EH (cell line): ENCODE results near the gene PLCB4.
A peak's percentile ranks its signal among the peaks of the same experiment; 100 is the strongest.

Experiments
- DNase-seq: peaks from one replicate; pipeline ENCODE4 v3.0.0-alpha.2; 2015; ENCODE audit warnings: low read depth

PLCB4 gene

GRCh38 chr20:9402546-9402945 lies 333.7 kb downstream of the PLCB4 start:
- DNase-seq: no peak

- no peak for DNase-seq
These were observed 334.6 kb downstream of the PLCB4 start for GRCh38 chr20:9403448-9403847.

GRCh38 chr20:9407805-9408421 lies 339.0 kb downstream of the PLCB4 start:
- DNase-seq: peak; percentile 75

- peak; percentile 79 for DNase-seq
These were observed 339.8 kb downstream of the PLCB4 start for GRCh38 chr20:9408422-9409300.

- DNase-seq: peak; percentile 68
These were observed 340.5 kb downstream of the PLCB4 start for GRCh38 chr20:9409352-9409751.

- peak; percentile 90 for DNase-seq
These were observed 341.1 kb downstream of the PLCB4 start for GRCh38 chr20:9409981-9410380.

- DNase-seq: no peak
These were observed 342.9 kb downstream of the PLCB4 start for GRCh38 chr20:9411833-9412232.

- no peak for DNase-seq
These were observed 343.4 kb downstream of the PLCB4 start for GRCh38 chr20:9412309-9412708.

- no peak for DNase-seq
These were observed 344.1 kb downstream of the PLCB4 start for GRCh38 chr20:9413001-9413400.

GRCh38 chr20:9415426-9415825 lies 346.5 kb downstream of the PLCB4 start:
- no peak for DNase-seq

GRCh38 chr20:9416421-9416820 lies 347.5 kb downstream of the PLCB4 start:
- no peak for DNase-seq

GRCh38 chr20:9417665-9418064 lies 348.8 kb downstream of the PLCB4 start:
- peak; percentile 75 for DNase-seq

GRCh38 chr20:9422321-9423057 lies 353.6 kb downstream of the PLCB4 start:
- DNase-seq: peak; percentile 6

- no peak for DNase-seq
These were observed 355.7 kb downstream of the PLCB4 start for GRCh38 chr20:9424551-9424950.

- peak; percentile 68 for DNase-seq
These were observed 358.8 kb downstream of the PLCB4 start for GRCh38 chr20:9427430-9428291.

- no peak for DNase-seq
These were observed 359.4 kb downstream of the PLCB4 start for GRCh38 chr20:9428292-9428607.

- DNase-seq: no peak
These were observed 370.9 kb downstream of the PLCB4 start for GRCh38 chr20:9439806-9440205.

- peak; percentile 61 for DNase-seq
These were observed 372.0 kb downstream of the PLCB4 start for GRCh38 chr20:9440892-9441291.

GRCh38 chr20:9441948-9442347 lies 373.1 kb downstream of the PLCB4 start:
- DNase-seq: no peak

- peak; percentile 47 for DNase-seq
These were observed 374.0 kb downstream of the PLCB4 start for GRCh38 chr20:9442858-9443257.

GRCh38 chr20:9444921-9445320 lies 376.0 kb downstream of the PLCB4 start:
- no peak for DNase-seq

GRCh38 chr20:9447182-9447581 lies 378.3 kb downstream of the PLCB4 start:
- no peak for DNase-seq
